ENCODE measurements around the gene TMPRSS12.

DNA sequence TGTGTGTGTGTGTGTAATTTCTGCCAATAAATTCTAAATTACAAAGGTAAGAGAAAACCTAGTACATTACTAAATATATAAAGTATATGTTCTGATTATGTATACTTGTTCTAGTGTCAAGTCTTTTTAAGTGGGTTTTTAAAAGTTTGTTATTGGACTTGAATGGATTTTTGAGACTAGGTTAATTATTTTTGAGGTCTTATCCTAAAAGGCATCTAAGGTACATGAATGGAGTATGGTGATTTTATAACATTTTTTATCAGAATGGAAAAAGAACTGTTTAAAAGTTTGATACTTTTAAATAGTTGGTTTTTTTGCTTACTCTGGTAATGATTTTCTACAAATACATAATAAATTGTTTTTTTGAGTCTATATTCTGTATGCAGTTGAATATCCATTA, 22.5 kb upstream of the TMPRSS12 start:
- no peak for TF ChIP-seq EZH2 (IDR thresholded peaks at IDR 0.05; ENCODE audit: borderline replicate concordance, low read depth, low read length, poor library complexity, severe bottlenecking)
- TF ChIP-seq, protein P1, sequence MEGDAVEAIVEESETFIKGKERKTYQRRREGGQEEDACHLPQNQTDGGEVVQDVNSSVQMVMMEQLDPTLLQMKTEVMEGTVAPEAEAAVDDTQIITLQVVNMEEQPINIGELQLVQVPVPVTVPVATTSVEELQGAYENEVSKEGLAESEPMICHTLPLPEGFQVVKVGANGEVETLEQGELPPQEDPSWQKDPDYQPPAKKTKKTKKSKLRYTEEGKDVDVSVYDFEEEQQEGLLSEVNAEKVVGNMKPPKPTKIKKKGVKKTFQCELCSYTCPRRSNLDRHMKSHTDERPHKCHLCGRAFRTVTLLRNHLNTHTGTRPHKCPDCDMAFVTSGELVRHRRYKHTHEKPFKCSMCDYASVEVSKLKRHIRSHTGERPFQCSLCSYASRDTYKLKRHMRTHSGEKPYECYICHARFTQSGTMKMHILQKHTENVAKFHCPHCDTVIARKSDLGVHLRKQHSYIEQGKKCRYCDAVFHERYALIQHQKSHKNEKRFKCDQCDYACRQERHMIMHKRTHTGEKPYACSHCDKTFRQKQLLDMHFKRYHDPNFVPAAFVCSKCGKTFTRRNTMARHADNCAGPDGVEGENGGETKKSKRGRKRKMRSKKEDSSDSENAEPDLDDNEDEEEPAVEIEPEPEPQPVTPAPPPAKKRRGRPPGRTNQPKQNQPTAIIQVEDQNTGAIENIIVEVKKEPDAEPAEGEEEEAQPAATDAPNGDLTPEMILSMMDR (conservative IDR thresholded peaks at IDR 0.05; ENCODE audit: low read depth, low read length): no peak
